ENCODE results near the gene RAB11FIP4.

GRCh38 chr17:31405890-31406371 lies 14.5 kb downstream of the RAB11FIP4 start:
- no peak for TF ChIP-seq CTCF (IDR thresholded peaks at IDR 0.05)
- no peak for TF ChIP-seq SIN3A (IDR thresholded peaks at IDR 0.05; ENCODE audit: borderline replicate concordance, insufficient read depth, low read depth, low read length)
- TF ChIP-seq TCF7L2 (IDR thresholded peaks at IDR 0.05; ENCODE audit: low read depth, low read length) = no peak
